Right lobe of liver (tissue), 4 donors: ENCODE data around the gene SPPL3.

Experiments used
- POLR2A ChIP-seq: fragments of 450-650 bp; IDR thresholded peaks from one replicate; pipeline ENCODE4 v1.6.1; 2017; ENCODE audit warnings: antibody characterized with exemption, mild to moderate bottlenecking
- TF ChIP-seq, protein P1 (sequence below), 4 donors: fragments of 200-600 bp in 3 of 4; fragments of 450-650 bp in 1 of 4; IDR thresholded peaks; one replicate each; pipeline versions ENCODE4 v1.5.1 to v1.8.0; 2016 to 2022; ENCODE audit warnings: antibody characterized with exemption in 4 of 4, mild to moderate bottlenecking in 2 of 4
- donor health status: DM: no; HTN: no; CAD: no.
- donor health status: DM: no; HTN: no; CAD: no.
- donor health status: DM: no; HTN: yes; CAD: no.

DNA sequence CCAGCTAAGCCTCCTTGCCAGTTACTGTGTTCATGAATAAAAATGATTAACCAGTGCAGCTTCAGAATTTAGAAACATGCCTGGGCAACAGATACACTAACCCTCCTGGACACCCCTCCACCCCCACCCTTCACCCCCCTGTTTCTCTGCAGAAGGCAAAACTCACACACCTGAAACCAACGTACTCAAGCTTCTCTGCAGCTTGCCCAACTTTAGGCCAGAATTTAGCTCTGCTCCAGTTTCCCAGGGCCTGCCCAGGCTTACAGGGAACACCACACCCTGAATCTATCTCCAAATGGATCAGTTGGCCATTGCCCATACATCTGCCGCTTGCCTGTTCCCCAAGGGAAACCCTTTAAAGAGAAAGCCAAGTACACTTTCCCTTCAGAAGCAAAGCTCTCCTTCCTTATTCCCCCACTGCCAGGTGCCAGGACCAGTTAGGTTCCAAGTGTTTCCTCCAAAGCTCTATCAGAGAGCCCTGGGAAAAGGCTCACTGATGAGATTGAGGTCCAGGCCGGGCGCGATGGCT lies 1.8 kb upstream of the SPPL3 start:
- TF ChIP-seq, protein P1, sequence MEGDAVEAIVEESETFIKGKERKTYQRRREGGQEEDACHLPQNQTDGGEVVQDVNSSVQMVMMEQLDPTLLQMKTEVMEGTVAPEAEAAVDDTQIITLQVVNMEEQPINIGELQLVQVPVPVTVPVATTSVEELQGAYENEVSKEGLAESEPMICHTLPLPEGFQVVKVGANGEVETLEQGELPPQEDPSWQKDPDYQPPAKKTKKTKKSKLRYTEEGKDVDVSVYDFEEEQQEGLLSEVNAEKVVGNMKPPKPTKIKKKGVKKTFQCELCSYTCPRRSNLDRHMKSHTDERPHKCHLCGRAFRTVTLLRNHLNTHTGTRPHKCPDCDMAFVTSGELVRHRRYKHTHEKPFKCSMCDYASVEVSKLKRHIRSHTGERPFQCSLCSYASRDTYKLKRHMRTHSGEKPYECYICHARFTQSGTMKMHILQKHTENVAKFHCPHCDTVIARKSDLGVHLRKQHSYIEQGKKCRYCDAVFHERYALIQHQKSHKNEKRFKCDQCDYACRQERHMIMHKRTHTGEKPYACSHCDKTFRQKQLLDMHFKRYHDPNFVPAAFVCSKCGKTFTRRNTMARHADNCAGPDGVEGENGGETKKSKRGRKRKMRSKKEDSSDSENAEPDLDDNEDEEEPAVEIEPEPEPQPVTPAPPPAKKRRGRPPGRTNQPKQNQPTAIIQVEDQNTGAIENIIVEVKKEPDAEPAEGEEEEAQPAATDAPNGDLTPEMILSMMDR (IDR thresholded peaks at IDR 0.05): no peak
- no peak for TF ChIP-seq POLR2A
